ENCODE measurements around the gene RPS6KB2.

RPS6KB2 gene

GRCh38 chr11:67420147-67420645, 8.1 kb upstream of the RPS6KB2 start:
- H3K9me3 ChIP-seq (ENCODE audit: control extremely low read depth in 1 of 5, control insufficient read depth in 4 of 5, insufficient read depth in 2 of 5, low read depth in 1 of 5, low read length in 4 of 5), result no peaks in the 10 kb centered on the region
- no peaks in the 10 kb centered on the region for H3K27me3 ChIP-seq (replicated peaks in 2 of 5; ENCODE audit: control insufficient read depth in 4 of 5, insufficient read depth in 5 of 5, low read length in 4 of 5)
- H3K4me1 ChIP-seq (ENCODE audit: control extremely low read depth in 1 of 4, control insufficient read depth in 4 of 4, insufficient read depth in 4 of 4, low read length in 3 of 4), result peaks cover 0 to 77% (median 58%) of the 10 kb centered on the region in 4 experiments
- peak overlapping the region in 5 of 7 experiments; percentile 38 to 73 (median 64) for H3K4me3 ChIP-seq (ENCODE audit: control insufficient read depth in 1 of 7, extremely low read depth in 1 of 7, insufficient read depth in 4 of 7, low read depth in 2 of 7, low read length in 6 of 7)
- no peaks in the 10 kb centered on the region for H3K36me3 ChIP-seq (ENCODE audit: control insufficient read depth in 4 of 4, insufficient read depth in 4 of 4, low read length in 3 of 4)
- H3K27ac ChIP-seq (ENCODE audit: insufficient read depth in 1 of 2, low read depth in 1 of 2, low read length in 2 of 2, poor library complexity in 1 of 2, severe bottlenecking in 2 of 2), result peak overlapping the region in 1 of 2 experiments; percentile 5
- CTCF ChIA-PET, result interaction anchor here (1.2 to 6.4 kb wide), 5 partner anchors 12 to 68 kb away, joined by 4 to 60 read pairs (median 8); partner anchors contain the start of genes PPP1CA, PTPRCAP and TBC1D10C
- POLR2A ChIA-PET, result interaction anchor here (0.6 to 2.7 kb wide), 5 partner anchors 11 to 31 kb away, joined by 3 to 15 read pairs (median 9); partner anchors contain the start of gene PPP1CA
- no peak for DNase-seq
- 47% methylated on average over 10 of the region's 15 CpGs for WGBS (ENCODE audit: insufficient coverage)

GRCh38 chr11:67420646-67421429, 7.5 kb upstream of the RPS6KB2 start:
- ChIA-PET POLR2A (interaction anchor here (0.6 to 1.9 kb wide), 6 partner anchors 9 to 30 kb away, joined by 3 to 9 read pairs (median 5); partner anchors contain the start of genes PPP1CA and PTPRCAP), CTCF (interaction anchor here (1.2 to 6.4 kb wide), 5 partner anchors 13 to 69 kb away, joined by 4 to 60 read pairs (median 8); partner anchors contain the start of genes PPP1CA, PTPRCAP and TBC1D10C)
- no peaks in the 10 kb centered on the region for H3K27me3 ChIP-seq (replicated peaks in 2 of 5; ENCODE audit: control insufficient read depth in 4 of 5, insufficient read depth in 5 of 5, low read length in 4 of 5)
- H3K4me3 ChIP-seq (ENCODE audit: control insufficient read depth in 1 of 7, extremely low read depth in 1 of 7, insufficient read depth in 4 of 7, low read depth in 2 of 7, low read length in 6 of 7), result peak overlapping the region in 6 of 7 experiments; percentile 28 to 73 (median 64)
- peak overlapping the region in 1 of 2 experiments; percentile 5 for H3K27ac ChIP-seq (ENCODE audit: insufficient read depth in 1 of 2, low read depth in 1 of 2, low read length in 2 of 2, poor library complexity in 1 of 2, severe bottlenecking in 2 of 2)
- H3K9me3 ChIP-seq (ENCODE audit: control extremely low read depth in 1 of 5, control insufficient read depth in 4 of 5, insufficient read depth in 2 of 5, low read depth in 1 of 5, low read length in 4 of 5), result no peaks in the 10 kb centered on the region
- WGBS (ENCODE audit: insufficient coverage), result under 1% methylated on average over 86 of the region's 97 CpGs
- peak; percentile 93 to 97 (median 96) for DNase-seq
- H3K4me1 ChIP-seq (ENCODE audit: control extremely low read depth in 1 of 4, control insufficient read depth in 4 of 4, insufficient read depth in 4 of 4, low read length in 3 of 4), result peaks cover 0 to 75% (median 53%) of the 10 kb centered on the region in 4 experiments
- H3K36me3 ChIP-seq (ENCODE audit: control insufficient read depth in 4 of 4, insufficient read depth in 4 of 4, low read length in 3 of 4), result no peaks in the 10 kb centered on the region

- Histone ChIP-seq H3K4me1 (ENCODE audit: control extremely low read depth in 1 of 4, control insufficient read depth in 4 of 4, insufficient read depth in 4 of 4, low read length in 3 of 4) (peaks cover 0 to 68% (median 46%) of the 10 kb centered on the region in 4 experiments), H3K4me3 (ENCODE audit: control insufficient read depth in 1 of 7, extremely low read depth in 1 of 7, insufficient read depth in 4 of 7, low read depth in 2 of 7, low read length in 6 of 7) (peak overlapping the region in 2 of 7 experiments; percentile 51 to 63), H3K36me3 (ENCODE audit: control insufficient read depth in 4 of 4, insufficient read depth in 4 of 4, low read length in 3 of 4) (no peaks in the 10 kb centered on the region), H3K9me3 (ENCODE audit: control extremely low read depth in 1 of 5, control insufficient read depth in 4 of 5, insufficient read depth in 2 of 5, low read depth in 1 of 5, low read length in 4 of 5) (no peaks in the 10 kb centered on the region), H3K27ac (ENCODE audit: insufficient read depth in 1 of 2, low read depth in 1 of 2, low read length in 2 of 2, poor library complexity in 1 of 2, severe bottlenecking in 2 of 2) (no peak overlapping the region), H3K27me3 (replicated peaks in 2 of 5; ENCODE audit: control insufficient read depth in 4 of 5, insufficient read depth in 5 of 5, low read length in 4 of 5) (no peaks in the 10 kb centered on the region)
- ChIA-PET CTCF (interaction anchor here (2.0 to 6.4 kb wide), 3 partner anchors 13 to 19 kb away, joined by 8 to 60 read pairs (median 22); partner anchors contain the start of genes PPP1CA, PTPRCAP and TBC1D10C), POLR2A (interaction anchor here (1.0 to 1.9 kb wide), 4 partner anchors 9 to 20 kb away, joined by 4 to 9 read pairs (median 8); partner anchors contain the start of genes PPP1CA and PTPRCAP)
- WGBS (ENCODE audit: insufficient coverage), result 80% methylated on average over 21 of the region's 22 CpGs
- DNase-seq, result no peak
Observed at GRCh38 chr11:67421430-67422031, 6.8 kb upstream of the RPS6KB2 start.

- CTCF ChIA-PET, result interaction anchor here (0.8 to 4.4 kb wide), 4 partner anchors 9 to 88 kb away, joined by 3 to 22 read pairs (median 4); partner anchors contain the start of gene PPP1CA
- peaks cover 0 to 61% (median 38%) of the 10 kb centered on the region in 4 experiments for H3K4me1 ChIP-seq (ENCODE audit: control extremely low read depth in 1 of 4, control insufficient read depth in 4 of 4, insufficient read depth in 4 of 4, low read length in 3 of 4)
- no peaks in the 10 kb centered on the region for H3K9me3 ChIP-seq (ENCODE audit: control extremely low read depth in 1 of 5, control insufficient read depth in 4 of 5, insufficient read depth in 2 of 5, low read depth in 1 of 5, low read length in 4 of 5)
- POLR2A ChIA-PET, result no interaction called here
- no peaks in the 10 kb centered on the region for H3K36me3 ChIP-seq (ENCODE audit: control insufficient read depth in 4 of 4, insufficient read depth in 4 of 4, low read length in 3 of 4)
- H3K4me3 ChIP-seq (ENCODE audit: control insufficient read depth in 1 of 7, extremely low read depth in 1 of 7, insufficient read depth in 4 of 7, low read depth in 2 of 7, low read length in 6 of 7), result no peak overlapping the region
- H3K27me3 ChIP-seq (replicated peaks in 2 of 5; ENCODE audit: control insufficient read depth in 4 of 5, insufficient read depth in 5 of 5, low read length in 4 of 5), result no peaks in the 10 kb centered on the region
- H3K27ac ChIP-seq (ENCODE audit: insufficient read depth in 1 of 2, low read depth in 1 of 2, low read length in 2 of 2, poor library complexity in 1 of 2, severe bottlenecking in 2 of 2), result no peak overlapping the region
- 77% methylated on average over 5 of the region's 6 CpGs for WGBS (ENCODE audit: insufficient coverage)
- no peak for DNase-seq
Observed at GRCh38 chr11:67422891-67423290, 5.4 kb upstream of the RPS6KB2 start.

GRCh38 chr11:67423466-67423865, 4.8 kb upstream of the RPS6KB2 start:
- H3K27me3 ChIP-seq (replicated peaks in 2 of 5; ENCODE audit: control insufficient read depth in 4 of 5, insufficient read depth in 5 of 5, low read length in 4 of 5), result no peaks in the 10 kb centered on the region
- ChIA-PET CTCF (interaction anchor here (0.8 to 4.4 kb wide), 5 partner anchors 9 to 88 kb away, joined by 3 to 22 read pairs (median 4); partner anchors contain the start of genes PPP1CA and PTPRCAP), POLR2A (no interaction called here)

GRCh38 chr11:67423891-67424613, 4.2 kb upstream of the RPS6KB2 start:
- no peaks in the 10 kb centered on the region for H3K36me3 ChIP-seq (ENCODE audit: control insufficient read depth in 4 of 4, insufficient read depth in 4 of 4, low read length in 3 of 4)
- POLR2A ChIA-PET, result no interaction called here
- H3K27me3 ChIP-seq (replicated peaks in 2 of 5; ENCODE audit: control insufficient read depth in 4 of 5, insufficient read depth in 5 of 5, low read length in 4 of 5), result no peaks in the 10 kb centered on the region
- CTCF ChIA-PET, result interaction anchor here (1.1 to 4.4 kb wide), 4 partner anchors 12 to 22 kb away, joined by 3 to 22 read pairs (median 6); partner anchors contain the start of genes PPP1CA and PTPRCAP
- H3K9me3 ChIP-seq (ENCODE audit: control extremely low read depth in 1 of 5, control insufficient read depth in 4 of 5, insufficient read depth in 2 of 5, low read depth in 1 of 5, low read length in 4 of 5), result no peaks in the 10 kb centered on the region
- no peak for DNase-seq
- WGBS (ENCODE audit: insufficient coverage), result 96% methylated on average over 30 of the region's 34 CpGs
- H3K4me3 ChIP-seq (ENCODE audit: control insufficient read depth in 1 of 7, extremely low read depth in 1 of 7, insufficient read depth in 4 of 7, low read depth in 2 of 7, low read length in 6 of 7), result no peak overlapping the region
- H3K27ac ChIP-seq (ENCODE audit: insufficient read depth in 1 of 2, low read depth in 1 of 2, low read length in 2 of 2, poor library complexity in 1 of 2, severe bottlenecking in 2 of 2), result no peak overlapping the region
- H3K4me1 ChIP-seq (ENCODE audit: control extremely low read depth in 1 of 4, control insufficient read depth in 4 of 4, insufficient read depth in 4 of 4, low read length in 3 of 4), result peaks cover 3 to 57% (median 31%) of the 10 kb centered on the region in 4 experiments

More at GRCh38 chr11:67423466-67423865, 4.8 kb upstream of the RPS6KB2 start:
- Histone ChIP-seq H3K9me3 (ENCODE audit: control extremely low read depth in 1 of 5, control insufficient read depth in 4 of 5, insufficient read depth in 2 of 5, low read depth in 1 of 5, low read length in 4 of 5) (no peaks in the 10 kb centered on the region), H3K4me1 (ENCODE audit: control extremely low read depth in 1 of 4, control insufficient read depth in 4 of 4, insufficient read depth in 4 of 4, low read length in 3 of 4) (peaks cover 0 to 57% (median 32%) of the 10 kb centered on the region in 4 experiments), H3K36me3 (ENCODE audit: control insufficient read depth in 4 of 4, insufficient read depth in 4 of 4, low read length in 3 of 4) (no peaks in the 10 kb centered on the region), H3K4me3 (ENCODE audit: control insufficient read depth in 1 of 7, extremely low read depth in 1 of 7, insufficient read depth in 4 of 7, low read depth in 2 of 7, low read length in 6 of 7) (no peak overlapping the region), H3K27ac (ENCODE audit: insufficient read depth in 1 of 2, low read depth in 1 of 2, low read length in 2 of 2, poor library complexity in 1 of 2, severe bottlenecking in 2 of 2) (no peak overlapping the region)
- no peak for DNase-seq
- 93% methylated on average over 12 of the region's 13 CpGs for WGBS (ENCODE audit: insufficient coverage)

All from common myeloid progenitor, CD34-positive (primary cell).